Neural cell (in vitro differentiated cells): ENCODE measurements around the gene CRYM. TPM values are rescaled to one million over a fixed set of nuclear protein-coding genes. Genes with fewer than 3 reads are reported as not detected.
"Not testable (repeated sequence)": the region's sequence is repeated elsewhere in the genome, so short reads cannot be mapped to it uniquely, and the experiment has no call there.

Source experiments
- H2AFZ ChIP-seq: fragments of 200-600, 300-800 bp; sonication (generic), shearing (Covaris generic); 2 replicates; pipeline ENCODE4 v1.6.0; 2014; ENCODE audit warnings: low read depth, mild to moderate bottlenecking, antibody characterized with exemption, low read length, moderate library complexity
- H3F3A ChIP-seq: fragments of 200-600 bp; shearing (Covaris generic); 2 replicates; pipeline ENCODE4 v1.6.1; 2016; ENCODE audit warnings: mild to moderate bottlenecking, moderate library complexity, mixed read lengths, antibody characterized with exemption, low read length; ENCODE audit not compliant: insufficient read depth, poor library complexity, severe bottlenecking
- H3K27ac ChIP-seq: fragments of 200-600, 300-800 bp; sonication (generic), shearing (Covaris generic); 2 replicates; pipeline ENCODE4 v1.5.1; 2014; ENCODE audit warnings: mild to moderate bottlenecking, low read length, moderate library complexity
- H3K27me3 ChIP-seq: fragments of 300-800, 200-600 bp; sonication (generic), shearing (Covaris generic); 2 replicates; pipeline ENCODE4 v1.6.0; 2014; ENCODE audit warnings: mild to moderate bottlenecking, low read depth, low read length, moderate library complexity; ENCODE audit not compliant: insufficient read depth
- H3K36me3 ChIP-seq: fragments of 300-800, 200-600 bp; sonication (generic), shearing (Covaris generic); 2 replicates; pipeline ENCODE4 v1.5.1; 2014; ENCODE audit warnings: mild to moderate bottlenecking, antibody characterized with exemption, low read length, moderate library complexity; ENCODE audit not compliant: insufficient read depth
- H3K4me2 ChIP-seq: fragments of 300-800, 200-600 bp; sonication (generic), shearing (Covaris generic); 2 replicates; pipeline ENCODE4 v1.6.0; 2014; ENCODE audit warnings: mild to moderate bottlenecking, low read length
- H3K4me3 ChIP-seq: fragments of 300-800, 200-600 bp; sonication (generic), shearing (Covaris generic); 2 replicates; pipeline ENCODE4 v1.5.1; 2014; ENCODE audit warnings: mild to moderate bottlenecking, low read length, moderate library complexity
- H3K79me2 ChIP-seq: fragments of 200-600 bp; shearing (Covaris generic); replicated peaks from 2 replicates; pipeline ENCODE4 v1.6.0; 2014; ENCODE audit warnings: mild to moderate bottlenecking, low read length, moderate library complexity; ENCODE audit not compliant: insufficient read depth
- H3K9ac ChIP-seq: fragments of 300-800, 200-600 bp; sonication (generic), shearing (Covaris generic); 2 replicates; pipeline ENCODE4 v1.6.1; 2016; ENCODE audit warnings: mild to moderate bottlenecking, low read length, mixed read lengths
- H3K9me2 ChIP-seq: fragments of 200-600 bp; shearing (Covaris generic); 2 replicates; pipeline ENCODE4 v1.6.1; 2016; ENCODE audit warnings: mild to moderate bottlenecking, low read length, mixed read lengths; ENCODE audit not compliant: insufficient read depth
- H3K9me3 ChIP-seq: fragments of 200-600, 300-800 bp; sonication (generic), shearing (Covaris generic); 2 replicates; pipeline ENCODE4 v1.6.1; 2016; ENCODE audit warnings: mild to moderate bottlenecking, mixed run types, low read length, moderate library complexity, mixed read lengths
- H4K20me1 ChIP-seq: fragments of 200-600 bp; shearing (Covaris generic); 2 replicates; pipeline ENCODE4 v1.6.1; 2016; ENCODE audit warnings: mild to moderate bottlenecking, mixed run types; ENCODE audit not compliant: insufficient read depth
- EP300 ChIP-seq: fragments of 450-650 bp; conservative IDR thresholded peaks from 2 replicates; pipeline ENCODE4 v1.6.1; 2014; ENCODE audit warnings: antibody characterized with exemption, mild to moderate bottlenecking, moderate library complexity; ENCODE audit not compliant: poor library complexity, severe bottlenecking
- EZH2 ChIP-seq: fragments of 200-600, 300-800 bp; shearing (Covaris generic), sonication (generic); IDR thresholded peaks from 2 replicates; pipeline ENCODE4 v1.6.1; 2014; ENCODE audit warnings: antibody characterized with exemption, low read length, borderline replicate concordance, mild to moderate bottlenecking; ENCODE audit not compliant: insufficient read depth, poor library complexity, severe bottlenecking
- MXI1 ChIP-seq: fragments of 450-650 bp; conservative IDR thresholded peaks from 2 replicates; pipeline ENCODE4 v1.6.1; 2014; ENCODE audit warnings: antibody characterized with exemption, mild to moderate bottlenecking; ENCODE audit not compliant: poor library complexity, severe bottlenecking
- POLR2AphosphoS5 ChIP-seq: IDR thresholded peaks from 2 replicates; pipeline ENCODE4 v1.6.1; 2012
- RAD21 ChIP-seq: fragments of 450-650 bp; conservative IDR thresholded peaks from 2 replicates; pipeline ENCODE4 v1.6.1; 2014; ENCODE audit warnings: antibody characterized with exemption, mild to moderate bottlenecking, moderate library complexity
- SMC3 ChIP-seq: fragments of 450-650 bp; conservative IDR thresholded peaks from 2 replicates; pipeline ENCODE4 v1.6.1; 2014; ENCODE audit warnings: antibody characterized with exemption, mild to moderate bottlenecking, moderate library complexity; ENCODE audit not compliant: poor library complexity
- TAF1 ChIP-seq: IDR thresholded peaks from 2 replicates; pipeline ENCODE4 v1.6.1; 2012; ENCODE audit warnings: low read depth
- polyA plus RNA-seq: library from polyadenylated mRNA; depleted of rRNA; stranded (reverse); fragments of >200 nt; gene quantifications from 2 replicates; pipeline ENCODE4 v1.2.3, GENCODE V29; 2014
- TF ChIP-seq, protein P1 (sequence below): IDR thresholded peaks from 2 replicates; pipeline ENCODE4 v1.6.1; 2012; ENCODE audit warnings: borderline replicate concordance
- TF ChIP-seq, protein P2 (sequence below): fragments of 450-650 bp; IDR thresholded peaks from 2 replicates; pipeline ENCODE4 v1.5.1; 2014; ENCODE audit warnings: antibody characterized with exemption, mild to moderate bottlenecking, moderate library complexity; ENCODE audit not compliant: poor library complexity, severe bottlenecking

CRYM gene
- polyA plus RNA-seq, 1 donor from 2014 or later: 3.8 TPM

DNA sequence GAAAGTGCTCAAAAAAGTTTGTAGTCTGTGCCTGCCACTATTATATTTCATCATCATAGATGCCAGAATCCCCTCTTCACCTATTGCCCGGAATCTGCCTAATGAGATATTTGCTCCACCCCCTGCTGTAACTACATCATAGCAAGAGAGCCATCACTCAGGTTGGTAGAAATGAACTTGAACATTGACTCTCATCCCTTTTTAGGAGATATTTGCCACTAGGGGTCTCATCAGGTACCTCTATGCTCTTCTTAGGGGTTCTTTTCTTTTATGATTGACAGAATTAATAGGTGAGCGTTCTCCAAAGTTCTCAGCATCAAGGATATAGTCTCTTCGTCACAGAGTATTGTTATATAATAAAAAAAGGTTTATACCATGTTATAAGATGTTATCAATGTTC lies 24.6 kb downstream of the CRYM start:
- TF ChIP-seq SMC3 (no peak), EP300 (no peak), POLR2AphosphoS5 (no peak), RAD21 (no peak), TAF1 (no peak), EZH2 (no peak), MXI1 (no peak)
- TF ChIP-seq, protein P1, sequence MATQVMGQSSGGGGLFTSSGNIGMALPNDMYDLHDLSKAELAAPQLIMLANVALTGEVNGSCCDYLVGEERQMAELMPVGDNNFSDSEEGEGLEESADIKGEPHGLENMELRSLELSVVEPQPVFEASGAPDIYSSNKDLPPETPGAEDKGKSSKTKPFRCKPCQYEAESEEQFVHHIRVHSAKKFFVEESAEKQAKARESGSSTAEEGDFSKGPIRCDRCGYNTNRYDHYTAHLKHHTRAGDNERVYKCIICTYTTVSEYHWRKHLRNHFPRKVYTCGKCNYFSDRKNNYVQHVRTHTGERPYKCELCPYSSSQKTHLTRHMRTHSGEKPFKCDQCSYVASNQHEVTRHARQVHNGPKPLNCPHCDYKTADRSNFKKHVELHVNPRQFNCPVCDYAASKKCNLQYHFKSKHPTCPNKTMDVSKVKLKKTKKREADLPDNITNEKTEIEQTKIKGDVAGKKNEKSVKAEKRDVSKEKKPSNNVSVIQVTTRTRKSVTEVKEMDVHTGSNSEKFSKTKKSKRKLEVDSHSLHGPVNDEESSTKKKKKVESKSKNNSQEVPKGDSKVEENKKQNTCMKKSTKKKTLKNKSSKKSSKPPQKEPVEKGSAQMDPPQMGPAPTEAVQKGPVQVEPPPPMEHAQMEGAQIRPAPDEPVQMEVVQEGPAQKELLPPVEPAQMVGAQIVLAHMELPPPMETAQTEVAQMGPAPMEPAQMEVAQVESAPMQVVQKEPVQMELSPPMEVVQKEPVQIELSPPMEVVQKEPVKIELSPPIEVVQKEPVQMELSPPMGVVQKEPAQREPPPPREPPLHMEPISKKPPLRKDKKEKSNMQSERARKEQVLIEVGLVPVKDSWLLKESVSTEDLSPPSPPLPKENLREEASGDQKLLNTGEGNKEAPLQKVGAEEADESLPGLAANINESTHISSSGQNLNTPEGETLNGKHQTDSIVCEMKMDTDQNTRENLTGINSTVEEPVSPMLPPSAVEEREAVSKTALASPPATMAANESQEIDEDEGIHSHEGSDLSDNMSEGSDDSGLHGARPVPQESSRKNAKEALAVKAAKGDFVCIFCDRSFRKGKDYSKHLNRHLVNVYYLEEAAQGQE: no peak
- TF ChIP-seq, protein P2, sequence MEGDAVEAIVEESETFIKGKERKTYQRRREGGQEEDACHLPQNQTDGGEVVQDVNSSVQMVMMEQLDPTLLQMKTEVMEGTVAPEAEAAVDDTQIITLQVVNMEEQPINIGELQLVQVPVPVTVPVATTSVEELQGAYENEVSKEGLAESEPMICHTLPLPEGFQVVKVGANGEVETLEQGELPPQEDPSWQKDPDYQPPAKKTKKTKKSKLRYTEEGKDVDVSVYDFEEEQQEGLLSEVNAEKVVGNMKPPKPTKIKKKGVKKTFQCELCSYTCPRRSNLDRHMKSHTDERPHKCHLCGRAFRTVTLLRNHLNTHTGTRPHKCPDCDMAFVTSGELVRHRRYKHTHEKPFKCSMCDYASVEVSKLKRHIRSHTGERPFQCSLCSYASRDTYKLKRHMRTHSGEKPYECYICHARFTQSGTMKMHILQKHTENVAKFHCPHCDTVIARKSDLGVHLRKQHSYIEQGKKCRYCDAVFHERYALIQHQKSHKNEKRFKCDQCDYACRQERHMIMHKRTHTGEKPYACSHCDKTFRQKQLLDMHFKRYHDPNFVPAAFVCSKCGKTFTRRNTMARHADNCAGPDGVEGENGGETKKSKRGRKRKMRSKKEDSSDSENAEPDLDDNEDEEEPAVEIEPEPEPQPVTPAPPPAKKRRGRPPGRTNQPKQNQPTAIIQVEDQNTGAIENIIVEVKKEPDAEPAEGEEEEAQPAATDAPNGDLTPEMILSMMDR: no peak
- no peaks in the 10 kb centered on the region for H4K20me1 ChIP-seq
- no peak overlapping the region for H3K4me3 ChIP-seq
- no peak overlapping the region for H3K9ac ChIP-seq
- no peak overlapping the region for H3K27ac ChIP-seq
- H3K9me2 ChIP-seq: no peaks in the 10 kb centered on the region
- H3K9me3 ChIP-seq: no peaks in the 10 kb centered on the region
- no peaks in the 10 kb centered on the region for H3K36me3 ChIP-seq
- no peaks in the 10 kb centered on the region for H3F3A ChIP-seq
- H3K4me2 ChIP-seq: no peak overlapping the region
- H3K79me2 ChIP-seq: no peaks in the 10 kb centered on the region
- no peaks in the 10 kb centered on the region for H3K27me3 ChIP-seq
- no peak overlapping the region for H2AFZ ChIP-seq

DNA sequence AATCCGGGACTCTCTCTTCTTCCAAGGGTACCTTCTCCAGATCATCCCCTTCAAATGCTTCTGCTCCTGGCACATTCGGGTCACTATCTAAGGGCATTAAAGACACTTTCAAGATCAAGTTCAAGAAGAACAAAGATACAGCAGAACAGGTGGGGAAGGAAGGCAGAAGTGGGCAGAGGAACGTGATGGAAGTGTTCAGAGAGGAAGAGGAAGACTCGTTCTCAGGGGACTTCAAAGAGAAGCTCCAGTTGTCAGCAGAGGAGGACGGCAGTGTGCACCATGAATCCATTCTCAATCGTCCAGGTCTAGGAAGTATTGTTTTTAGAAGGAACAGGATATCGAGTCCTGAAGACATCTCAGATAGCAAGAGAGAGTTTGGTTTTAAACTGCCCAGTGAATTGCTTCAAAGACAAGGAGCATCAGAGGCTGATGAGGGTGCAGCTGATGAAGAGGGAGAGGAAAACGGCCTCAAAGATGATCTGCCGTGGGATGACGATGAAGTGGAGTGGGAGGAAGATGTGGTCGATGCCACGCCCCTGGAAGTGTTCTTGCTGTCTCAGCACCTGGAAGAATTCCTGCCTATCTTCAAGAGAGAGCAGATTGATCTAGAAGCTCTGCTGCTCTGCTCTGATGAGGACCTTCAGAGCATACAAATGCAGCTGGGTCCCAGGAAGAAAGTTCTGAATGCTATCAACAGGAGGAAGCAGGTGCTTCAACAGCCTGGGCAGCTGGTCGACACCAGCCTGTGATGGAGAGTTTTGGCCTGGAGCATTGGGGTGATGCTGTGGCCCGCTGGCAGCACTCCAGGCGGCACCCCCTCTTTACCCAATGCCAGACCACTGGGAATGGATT lies 27.8 kb downstream of the CRYM start:
- H3K9ac ChIP-seq: no peak overlapping the region
- H3K9me3 ChIP-seq: no peaks in the 10 kb centered on the region
- H3K9me2 ChIP-seq: no peaks in the 10 kb centered on the region
- TF ChIP-seq TAF1: no peak
- TF ChIP-seq RAD21: no peak
- no peak for TF ChIP-seq SMC3
- no peak for TF ChIP-seq EP300
- TF ChIP-seq, protein P2: no peak
- TF ChIP-seq POLR2AphosphoS5: no peak
- TF ChIP-seq, protein P1: no peak
- no peak for TF ChIP-seq EZH2
- no peak for TF ChIP-seq MXI1
- no peak overlapping the region for H2AFZ ChIP-seq
- no peaks in the 10 kb centered on the region for H3K79me2 ChIP-seq
- H3K27me3 ChIP-seq: no peaks in the 10 kb centered on the region
- H4K20me1 ChIP-seq: no peaks in the 10 kb centered on the region
- H3K4me2 ChIP-seq: no peak overlapping the region
- no peaks in the 10 kb centered on the region for H3K36me3 ChIP-seq
- no peak overlapping the region for H3K27ac ChIP-seq
- H3K4me3 ChIP-seq: no peak overlapping the region
- H3F3A ChIP-seq: no peaks in the 10 kb centered on the region

DNA sequence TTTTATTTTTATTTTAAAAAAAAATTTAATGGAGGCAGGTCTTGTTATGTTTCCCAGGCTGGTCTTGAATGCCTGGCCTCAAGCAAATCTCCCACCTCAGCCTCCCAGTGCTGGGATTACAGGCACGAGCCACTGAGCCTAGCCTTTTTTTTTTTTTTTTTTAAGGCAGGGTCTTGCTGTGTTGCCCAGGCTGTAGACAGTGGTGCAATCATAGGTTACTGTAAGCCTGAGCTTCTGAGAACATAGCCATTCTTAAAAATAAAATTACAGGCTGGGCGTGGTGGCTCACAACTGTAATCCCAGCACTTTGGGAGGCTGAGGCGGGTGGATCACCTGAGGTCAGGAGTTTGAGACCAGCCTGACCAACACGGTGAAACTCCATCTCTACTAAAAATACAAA lies 29.9 kb downstream of the CRYM start:
- not testable (repeated sequence) for H3K9me3 ChIP-seq, H3K4me3 ChIP-seq, H2AFZ ChIP-seq, H4K20me1 ChIP-seq, H3F3A ChIP-seq, H3K9me2 ChIP-seq, H3K9ac ChIP-seq, H3K27me3 ChIP-seq, H3K79me2 ChIP-seq, H3K27ac ChIP-seq, H3K36me3 ChIP-seq, H3K4me2 ChIP-seq
